GM21737 (cell line): ENCODE measurements around the gene CIBAR2.

Experiments used
- ATAC-seq: cut with Tn5 transposase; IDR thresholded peaks from one replicate; pipeline ENCODE4 v1.9.1; 2021; ENCODE audit warnings: mild to moderate bottlenecking, moderate library complexity; ENCODE audit not compliant: unreplicated experiment

The CIBAR2 gene

GRCh38 chr16:85103114-85104079 lies 8.9 kb downstream of the CIBAR2 start:
- no peak for ATAC-seq

- ATAC-seq = no peak
These were observed 10.2 kb downstream of the CIBAR2 start for GRCh38 chr16:85101956-85102630.

- no peak for ATAC-seq
These were observed 12.0 kb downstream of the CIBAR2 start for GRCh38 chr16:85100265-85100664.

- ATAC-seq = no peak
These were observed 13.7 kb downstream of the CIBAR2 start for GRCh38 chr16:85098565-85098964.

- no peak for ATAC-seq
These were observed 15.4 kb downstream of the CIBAR2 start for GRCh38 chr16:85096921-85097320.

GRCh38 chr16:85094812-85095211 lies 17.5 kb downstream of the CIBAR2 start:
- no peak for ATAC-seq

GRCh38 chr16:85094176-85094805 lies 18.0 kb downstream of the CIBAR2 start:
- no peak for ATAC-seq

- ATAC-seq = no peak
These were observed 18.6 kb downstream of the CIBAR2 start for GRCh38 chr16:85093705-85094104.

- ATAC-seq = no peak
These were observed 19.4 kb downstream of the CIBAR2 start for GRCh38 chr16:85092851-85093250.

- no peak for ATAC-seq
These were observed 20.0 kb downstream of the CIBAR2 start for GRCh38 chr16:85092309-85092708.

- no peak for ATAC-seq
These were observed 20.8 kb downstream of the CIBAR2 start for GRCh38 chr16:85091522-85091910.

- ATAC-seq = no peak
These were observed 21.3 kb downstream of the CIBAR2 start for GRCh38 chr16:85090873-85091521.

- ATAC-seq = no peak
These were observed 22.1 kb downstream of the CIBAR2 start for GRCh38 chr16:85090181-85090580.

- ATAC-seq = no peak
These were observed 22.7 kb downstream of the CIBAR2 start for GRCh38 chr16:85089525-85089924.

- no peak for ATAC-seq
These were observed 23.6 kb downstream of the CIBAR2 start for GRCh38 chr16:85088570-85089199.

- no peak for ATAC-seq
These were observed 24.2 kb downstream of the CIBAR2 start for GRCh38 chr16:85087899-85088569.

- ATAC-seq = no peak
These were observed 25.7 kb downstream of the CIBAR2 start for GRCh38 chr16:85086347-85087291.

- ATAC-seq = no peak
These were observed 26.6 kb downstream of the CIBAR2 start for GRCh38 chr16:85085721-85086120.
